Activated CD4-positive, alpha-beta T cell treated with anti-CD3 and anti-CD28 coated beads for 36 hours (primary cell): ENCODE results near the gene WASF2. TPM values are rescaled to one million over a fixed set of nuclear protein-coding genes. Genes with fewer than 3 reads are reported as not detected.
"Not testable (repeated sequence)": the region's sequence is repeated elsewhere in the genome, so short reads cannot be mapped to it uniquely, and the experiment has no call there.

ENCODE experiments used
- ATAC-seq: fragments of 200-7000 bp; cut with Tn5 transposase; one replicate; pipeline ENCODE4 v1.10.0; 2021; ENCODE audit warnings: mild to moderate bottlenecking, moderate library complexity
- CTCF ChIA-PET: fragments of 350-600 bp; sonication (Branson Sonifier 250); formaldehyde crosslinking; loops from one replicate; lab custom pipeline; 2021; ENCODE audit warnings: antibody characterized with exemption; lab: Charles Lee
- POLR2A ChIA-PET: fragments of 350-600 bp; sonication (Branson Sonifier 250); formaldehyde crosslinking; loops from one replicate; lab custom pipeline; 2021; ENCODE audit warnings: antibody characterized with exemption, inconsistent platforms; lab: Charles Lee
- DNase-seq: peaks from one replicate; pipeline ENCODE4 v3.0.0-alpha.2; 2020
- H3K27ac Mint-ChIP-seq: one replicate; pipeline ENCODE4 v1.8.0; 2021; ENCODE audit warnings: mixed read lengths
- H3K27me3 Mint-ChIP-seq: one replicate; pipeline ENCODE4 v1.8.0; 2021; ENCODE audit warnings: mixed read lengths
- H3K36me3 Mint-ChIP-seq: one replicate; pipeline ENCODE4 v1.8.0; 2021; ENCODE audit warnings: low read depth, mixed read lengths
- H3K4me1 Mint-ChIP-seq: one replicate; pipeline ENCODE4 v1.8.0; 2021; ENCODE audit warnings: mixed read lengths
- H3K4me3 Mint-ChIP-seq: one replicate; pipeline ENCODE4 v1.8.0; 2021; ENCODE audit warnings: mild to moderate bottlenecking, moderate library complexity, mixed read lengths
- H3K9me3 Mint-ChIP-seq: one replicate; pipeline ENCODE4 v1.8.0; 2021; ENCODE audit warnings: low read depth, mixed read lengths
- intact Hi-C, 2 experiments: fragments of 100-400 bp; cut with DNase I in 1 of 2; cut with micrococcal nuclease in 1 of 2; formaldehyde crosslinking; loops; one replicate each; pipeline versions ENCODE4 v1.14.2 to v1.15.1; 2022 to 2024; cut with DNase I, micrococcal nuclease
- total RNA-seq, 2 experiments: library from RNA; stranded (reverse); gene quantifications; one replicate each; pipeline ENCODE4 v1.2.3, GENCODE V29; 2021

Gene WASF2
- total RNA-seq, 2 experiments from 2014 or later, result 104 to 132 TPM

DNA sequence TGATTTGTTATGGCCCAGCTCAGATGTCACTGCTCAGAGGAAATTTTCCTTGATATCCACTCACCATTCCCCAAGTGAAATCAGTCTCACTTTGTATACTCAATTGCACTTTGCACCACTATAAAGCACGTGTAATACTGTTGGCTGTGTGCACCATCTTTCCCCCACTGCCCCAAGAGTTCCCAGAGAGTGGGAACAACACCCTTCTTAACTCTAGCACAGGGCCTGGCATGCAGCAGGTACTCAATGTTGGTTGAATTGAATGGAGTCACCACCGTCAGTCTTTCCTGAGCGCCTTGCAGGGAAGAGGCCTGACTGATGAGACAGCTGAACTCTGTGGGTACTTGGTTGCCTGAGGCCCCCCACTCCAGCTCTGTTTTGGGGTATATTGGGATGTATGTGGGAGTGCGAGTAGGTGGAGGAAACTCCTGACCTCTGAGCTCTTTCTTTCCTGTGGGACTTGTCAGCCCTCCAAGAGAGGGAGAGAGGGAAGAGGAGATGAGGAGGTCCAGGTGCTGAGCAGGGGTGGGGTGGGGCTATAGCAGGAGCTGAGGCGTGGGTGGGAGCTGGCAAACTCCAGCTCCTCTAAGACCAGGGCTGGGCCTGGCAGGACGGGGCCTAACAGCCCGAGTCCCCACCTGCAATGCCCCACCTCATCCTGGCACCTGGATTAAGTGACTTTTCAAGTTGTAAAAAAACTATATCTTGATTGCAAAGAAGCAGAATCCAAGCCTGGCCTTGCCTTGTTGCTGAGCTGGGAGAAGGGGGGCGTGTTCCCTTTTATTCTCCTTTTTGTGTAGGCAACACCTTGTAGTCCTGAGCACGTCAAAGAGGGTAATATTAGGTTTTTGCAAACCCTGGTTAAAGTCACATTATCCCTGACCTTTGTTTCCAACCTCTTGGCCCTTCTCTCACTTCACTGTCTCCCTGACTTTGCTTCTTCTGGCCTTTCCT, 19.4 kb upstream of the WASF2 start:
- no peak for DNase-seq
- peaks cover 8% of the 10 kb centered on the region for H3K4me1 Mint-ChIP-seq
- H3K27ac Mint-ChIP-seq, result no peak overlapping the region

DNA sequence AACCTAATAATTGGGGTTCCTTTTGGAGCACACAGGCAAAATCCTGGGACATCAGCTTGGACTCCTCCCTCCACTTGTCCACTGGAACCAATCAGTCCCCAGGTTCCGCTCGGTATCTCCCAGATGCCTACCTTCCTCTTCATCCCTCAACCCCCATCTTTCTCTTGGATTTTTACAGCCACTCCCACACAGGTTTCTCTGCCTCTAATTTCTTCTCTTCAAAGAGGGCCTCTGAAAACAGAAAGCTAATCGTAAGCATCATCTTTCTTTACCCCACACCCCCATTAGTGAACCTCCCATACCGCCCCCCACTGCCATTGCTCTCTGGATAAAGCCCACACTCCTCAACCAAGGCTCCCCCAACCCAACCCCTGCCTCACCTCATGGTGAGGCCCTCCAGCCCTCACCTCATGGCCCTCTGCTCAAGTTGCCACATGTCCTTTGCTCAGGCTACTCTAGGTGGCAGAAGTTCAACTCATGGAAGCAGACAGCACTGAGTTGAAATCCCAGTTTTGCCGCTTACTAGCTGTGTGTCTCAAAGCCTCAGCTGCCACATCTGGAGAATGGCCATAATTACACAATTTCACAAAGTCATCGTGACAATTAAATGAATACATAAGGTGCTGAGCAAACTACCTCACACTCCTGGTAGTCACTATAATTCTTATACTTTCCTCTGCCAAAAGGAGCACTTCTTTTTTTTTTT, 18.1 kb upstream of the WASF2 start:
- CTCF ChIA-PET, result interaction anchor here (0.7 to 1.1 kb wide), 2 partner anchors 12 to 973 kb away, joined by 3 read pairs; no protein-coding TSS in a partner anchor
- Mint-ChIP-seq H3K4me3 (no peak overlapping the region), H3K27ac (peak overlapping the region; percentile 72), H3K27me3 (no peaks in the 10 kb centered on the region), H3K4me1 (peaks cover 8% of the 10 kb centered on the region), H3K36me3 (no peaks in the 10 kb centered on the region), H3K9me3 (no peaks in the 10 kb centered on the region)
- intact Hi-C loops, result no loop called here
- no peak for DNase-seq
- POLR2A ChIA-PET, result no interaction called here
- ATAC-seq, result no peak

More for the DNA sequence above, 19.4 kb upstream of the WASF2 start:
- ChIA-PET POLR2A (interaction anchor here (0.7 kb wide), 1 partner anchor 10 kb away, joined by 7 read pairs; no protein-coding TSS in a partner anchor), CTCF (interaction anchor here (0.5 to 1.5 kb wide), 4 partner anchors 14 to 152 kb away, joined by 3 read pairs; no protein-coding TSS in a partner anchor)
- no peaks in the 10 kb centered on the region for H3K9me3 Mint-ChIP-seq
- H3K4me3 Mint-ChIP-seq, result no peak overlapping the region
- no peaks in the 10 kb centered on the region for H3K36me3 Mint-ChIP-seq
- ATAC-seq, result no peak
- no peaks in the 10 kb centered on the region for H3K27me3 Mint-ChIP-seq
- intact Hi-C loops, result no loop called here

DNA sequence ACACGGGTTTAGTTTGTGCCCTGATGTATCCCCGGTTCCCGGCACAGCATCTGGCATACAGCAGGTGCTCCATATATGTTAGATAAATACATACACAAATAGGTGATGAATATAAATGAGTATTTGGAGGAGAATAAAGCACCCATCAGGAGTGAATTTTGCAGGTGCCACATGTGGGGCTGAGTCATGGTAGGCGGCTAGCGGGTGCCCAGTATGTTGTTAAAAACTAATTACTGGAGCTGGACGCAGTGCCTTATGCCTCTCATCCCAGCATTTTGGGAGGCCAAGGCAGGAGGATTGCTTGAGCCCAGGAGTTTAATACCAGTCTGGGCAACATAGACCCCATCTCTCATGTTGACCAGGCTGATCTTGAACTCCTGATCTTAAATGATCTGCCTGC, 16.7 kb upstream of the WASF2 start:
- intact Hi-C loops, result no loop called here
- H3K36me3 Mint-ChIP-seq, result no peaks in the 10 kb centered on the region
- CTCF ChIA-PET, result no interaction called here
- H3K9me3 Mint-ChIP-seq, result no peaks in the 10 kb centered on the region
- ATAC-seq (no peak), DNase-seq (no peak)
- H3K4me3 Mint-ChIP-seq, result no peak overlapping the region
- H3K27ac Mint-ChIP-seq, result no peak overlapping the region
- H3K4me1 Mint-ChIP-seq, result peaks cover 8% of the 10 kb centered on the region
- POLR2A ChIA-PET, result no interaction called here
- H3K27me3 Mint-ChIP-seq, result no peaks in the 10 kb centered on the region

GRCh38 chr1:27505420-27505680, 15.4 kb upstream of the WASF2 start:
- POLR2A ChIA-PET, result no interaction called here
- peaks cover 8% of the 10 kb centered on the region for H3K4me1 Mint-ChIP-seq
- H3K27me3 Mint-ChIP-seq, result no peaks in the 10 kb centered on the region
- H3K4me3 Mint-ChIP-seq, result no peak overlapping the region
- H3K36me3 Mint-ChIP-seq, result no peaks in the 10 kb centered on the region
- intact Hi-C loops, result no loop called here
- no peak for ATAC-seq
- H3K27ac Mint-ChIP-seq, result no peak overlapping the region
- no peak for DNase-seq
- H3K9me3 Mint-ChIP-seq, result no peaks in the 10 kb centered on the region
- CTCF ChIA-PET, result interaction anchor here (1.1 to 1.2 kb wide), 2 partner anchors 11 to 18 kb away, joined by 3 to 4 read pairs; no protein-coding TSS in a partner anchor

GRCh38 chr1:27504588-27505419, 14.8 kb upstream of the WASF2 start:
- ATAC-seq, result no peak
- CTCF ChIA-PET, result interaction anchor here (1.1 to 1.6 kb wide), 3 partner anchors 11 to 63 kb away, joined by 3 to 6 read pairs (median 4); no protein-coding TSS in a partner anchor
- POLR2A ChIA-PET, result interaction anchor here (0.6 kb wide), 1 partner anchor 60 kb away, joined by 3 read pairs; no protein-coding TSS in a partner anchor
- no peak for DNase-seq
- H3K4me1 Mint-ChIP-seq, result peaks cover 8% of the 10 kb centered on the region
- H3K36me3 Mint-ChIP-seq, result no peaks in the 10 kb centered on the region
- H3K27ac Mint-ChIP-seq, result no peak overlapping the region
- intact Hi-C loops, result no loop called here
- no peaks in the 10 kb centered on the region for H3K9me3 Mint-ChIP-seq
- H3K4me3 Mint-ChIP-seq, result no peak overlapping the region
- H3K27me3 Mint-ChIP-seq, result no peaks in the 10 kb centered on the region

DNA sequence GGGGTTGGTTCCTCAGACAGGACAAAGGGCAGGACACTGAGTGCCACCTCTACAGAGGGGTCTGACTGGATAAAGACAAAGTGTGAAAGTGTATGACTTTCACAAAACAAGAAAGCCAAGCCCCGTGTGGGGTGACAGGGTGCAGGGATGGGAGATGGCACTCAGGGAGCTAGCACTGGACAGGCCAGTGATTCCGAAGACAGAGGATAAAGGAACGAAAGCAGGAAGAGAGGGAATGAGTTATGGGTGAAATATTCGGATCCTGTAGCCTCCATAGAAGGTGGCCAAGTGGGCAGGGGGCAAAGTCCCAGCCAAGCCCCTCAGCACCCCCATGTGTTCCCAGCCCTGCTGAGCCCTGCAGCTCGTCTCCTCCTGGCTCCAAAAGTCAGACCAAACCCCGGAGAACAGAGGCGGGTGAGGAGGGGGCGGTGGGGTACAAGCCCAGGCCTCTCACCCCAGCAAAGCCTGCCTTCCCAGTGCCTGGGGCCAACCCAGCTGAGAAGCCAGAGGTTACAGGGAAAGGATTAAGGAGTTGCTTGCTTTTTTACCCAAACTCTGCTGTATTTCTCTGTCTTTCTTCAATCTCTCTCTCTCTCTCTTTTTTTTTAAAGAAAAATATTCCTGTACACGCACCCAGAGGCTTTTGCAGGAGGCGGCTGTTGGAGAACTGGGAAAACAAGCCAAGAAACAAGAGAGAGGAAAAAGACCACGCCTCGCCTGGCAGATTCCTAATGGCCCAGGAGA, 14.0 kb upstream of the WASF2 start:
- Mint-ChIP-seq H3K27me3 (no peaks in the 10 kb centered on the region), H3K4me3 (no peak overlapping the region), H3K27ac (no peak overlapping the region), H3K9me3 (no peaks in the 10 kb centered on the region), H3K4me1 (peaks cover 4% of the 10 kb centered on the region), H3K36me3 (no peaks in the 10 kb centered on the region)
- ChIA-PET POLR2A (no interaction called here), CTCF (interaction anchor here (0.7 to 1.6 kb wide), 2 partner anchors 64 to 116 kb away, joined by 3 to 6 read pairs; no protein-coding TSS in a partner anchor)
- intact Hi-C loops, result no loop called here
- DNase-seq (no peak), ATAC-seq (no peak)

DNA sequence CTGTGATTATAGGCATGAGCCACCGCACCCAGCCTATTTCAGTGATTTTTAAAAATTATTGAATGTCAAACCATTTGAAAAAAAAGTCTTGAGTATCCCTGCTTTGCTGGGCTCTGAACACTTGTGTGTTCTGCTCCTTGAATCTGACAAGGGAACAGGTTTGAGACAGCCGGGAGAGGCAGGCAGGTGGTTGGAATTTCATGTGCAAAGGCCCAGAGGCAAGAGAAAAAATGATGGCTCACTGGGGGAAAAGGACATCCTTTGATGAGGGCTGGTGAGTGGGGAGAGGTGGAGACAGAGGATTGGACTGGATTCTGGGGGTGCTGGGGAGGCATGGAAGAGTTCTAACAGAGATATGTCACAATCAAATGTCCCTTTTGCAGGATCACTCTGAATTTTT, 13.1 kb upstream of the WASF2 start:
- Mint-ChIP-seq H3K4me1 (peaks cover 2% of the 10 kb centered on the region), H3K9me3 (no peaks in the 10 kb centered on the region), H3K36me3 (no peaks in the 10 kb centered on the region), H3K27ac (no peak overlapping the region), H3K27me3 (no peaks in the 10 kb centered on the region), H3K4me3 (no peak overlapping the region)
- ChIA-PET POLR2A (no interaction called here), CTCF (interaction anchor here (0.7 to 1.0 kb wide), 2 partner anchors 13 to 401 kb away, joined by 3 to 5 read pairs; no protein-coding TSS in a partner anchor)
- intact Hi-C loops, result no loop called here
- ATAC-seq (no peak), DNase-seq (no peak)

DNA sequence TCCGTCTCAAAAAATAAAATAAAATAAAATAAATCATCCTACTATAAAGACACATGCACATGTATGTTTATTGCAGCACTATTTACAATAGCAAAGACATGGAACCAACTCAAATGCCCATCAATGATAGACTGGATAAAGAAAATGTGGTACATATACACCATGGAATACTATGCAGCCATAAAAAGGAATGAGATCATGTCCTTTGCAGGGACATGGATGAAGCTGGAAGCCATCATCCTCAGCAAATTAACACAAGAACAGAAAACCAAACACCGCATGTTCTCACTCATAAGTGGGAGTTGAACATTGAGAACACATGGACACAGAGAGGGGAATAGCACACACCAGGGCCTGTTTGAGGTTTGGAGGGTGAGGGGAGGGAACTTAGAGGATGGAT, 11.2 kb upstream of the WASF2 start:
- H3K27me3 Mint-ChIP-seq, intact Hi-C loops, H3K4me3 Mint-ChIP-seq, H3K9me3 Mint-ChIP-seq, H3K4me1 Mint-ChIP-seq, H3K27ac Mint-ChIP-seq, ATAC-seq, DNase-seq, CTCF ChIA-PET, POLR2A ChIA-PET, H3K36me3 Mint-ChIP-seq: not testable (repeated sequence)

- Mint-ChIP-seq H3K4me3 (no peak overlapping the region), H3K27me3 (no peaks in the 10 kb centered on the region), H3K36me3 (no peaks in the 10 kb centered on the region), H3K9me3 (no peaks in the 10 kb centered on the region), H3K4me1 (no peaks in the 10 kb centered on the region), H3K27ac (no peak overlapping the region)
- POLR2A ChIA-PET, result interaction anchor here (1.6 kb wide), 1 partner anchor 10 kb away, joined by 7 read pairs; no protein-coding TSS in a partner anchor
- DNase-seq (no peak), ATAC-seq (no peak)
- CTCF ChIA-PET, result interaction anchor here (0.8 to 1.1 kb wide), 2 partner anchors 15 to 53 kb away, joined by 3 read pairs; no protein-coding TSS in a partner anchor
- intact Hi-C loops, result no loop called here
Observed at GRCh38 chr1:27499142-27499541, 9.2 kb upstream of the WASF2 start.

DNA sequence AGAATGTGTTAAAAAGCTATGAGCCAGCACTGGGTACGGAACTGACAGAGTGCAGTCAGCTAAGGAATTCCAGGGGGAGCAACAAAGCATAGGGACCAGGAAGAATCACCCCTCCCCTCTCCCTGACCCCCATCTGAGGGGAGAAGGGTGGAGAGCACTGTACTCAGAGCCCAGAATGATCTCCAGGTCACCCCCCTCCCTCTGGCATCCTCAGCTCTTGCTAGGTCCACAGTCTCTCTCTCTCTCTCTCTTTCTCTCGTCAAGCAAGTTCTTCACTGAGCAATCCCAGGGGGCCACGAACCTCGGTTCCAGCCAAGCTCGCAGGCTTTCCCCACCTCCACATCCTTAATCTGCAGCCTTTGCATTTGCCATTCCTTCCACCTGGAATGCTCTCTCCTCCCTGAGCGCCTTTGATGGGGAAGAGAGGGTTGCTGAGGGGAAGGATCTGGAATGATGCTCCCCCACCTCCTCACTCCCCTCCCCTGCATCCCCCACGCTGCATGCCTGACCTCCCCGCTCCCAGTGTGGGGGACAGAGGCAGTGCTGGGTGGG, 6.7 kb upstream of the WASF2 start:
- ChIA-PET CTCF (interaction anchor here (0.7 to 1.5 kb wide), 2 partner anchors 14 to 105 kb away, joined by 3 to 5 read pairs; no protein-coding TSS in a partner anchor), POLR2A (interaction anchor here (1.7 kb wide), 1 partner anchor 8 kb away, joined by 6 read pairs; no protein-coding TSS in a partner anchor)
- Mint-ChIP-seq H3K4me3 (no peak overlapping the region), H3K9me3 (no peaks in the 10 kb centered on the region), H3K27ac (no peak overlapping the region), H3K27me3 (no peaks in the 10 kb centered on the region), H3K36me3 (no peaks in the 10 kb centered on the region), H3K4me1 (peaks cover 11% of the 10 kb centered on the region)
- intact Hi-C loops, result no loop called here
- ATAC-seq (no peak), DNase-seq (no peak)
